ENCODE measurements around the gene PROK1. TPM values are rescaled to one million over a fixed set of nuclear protein-coding genes. Genes with fewer than 3 reads are reported as not detected.

The PROK1 gene
- polyA plus RNA-seq, 1 experiment: not detected

- no peak overlapping the region for H3K4me3 ChIP-seq (ENCODE audit: low read depth, low read length)
- no peaks in the 10 kb centered on the region for H3K9me3 ChIP-seq (ENCODE audit: control insufficient read depth, insufficient read depth, low read length)
- ChIA-PET POLR2A (no interaction called here), CTCF (interaction anchor here (1.1 to 1.4 kb wide), 2 partner anchors 41 to 222 kb away, joined by 3 read pairs; no protein-coding TSS in a partner anchor)
- peaks cover 13% of the 10 kb centered on the region for H3K27me3 ChIP-seq (ENCODE audit: control insufficient read depth, insufficient read depth, low read length)
- no peak overlapping the region for H3K27ac ChIP-seq (ENCODE audit: low read depth, low read length)
- DNase-seq (ENCODE audit: low read depth, low spot score): no peak
- TF ChIP-seq CTCF (IDR thresholded peaks at IDR 0.05; ENCODE audit: low read depth, low read length): no peak
Observed at GRCh38 chr1:110418729-110419128, 32.2 kb upstream of the PROK1 start.

GRCh38 chr1:110420023-110420662 is 30.8 kb upstream of the PROK1 start:
- ChIA-PET POLR2A (no interaction called here), CTCF (interaction anchor here (0.7 to 3.9 kb wide), 3 partner anchors 8 to 358 kb away, joined by 3 to 34 read pairs (median 15); no protein-coding TSS in a partner anchor)
- peaks cover 21% of the 10 kb centered on the region for H3K27me3 ChIP-seq (ENCODE audit: control insufficient read depth, insufficient read depth, low read length)
- no peak for TF ChIP-seq CTCF (IDR thresholded peaks at IDR 0.05; ENCODE audit: low read depth, low read length)
- H3K4me3 ChIP-seq (ENCODE audit: low read depth, low read length): no peak overlapping the region
- no peak for DNase-seq (ENCODE audit: low read depth, low spot score)
- no peaks in the 10 kb centered on the region for H3K9me3 ChIP-seq (ENCODE audit: control insufficient read depth, insufficient read depth, low read length)
- no peak overlapping the region for H3K27ac ChIP-seq (ENCODE audit: low read depth, low read length)

- ChIA-PET POLR2A (no interaction called here), CTCF (interaction anchor here (1.1 to 3.9 kb wide), 4 partner anchors 9 to 108 kb away, joined by 3 to 34 read pairs (median 10); no protein-coding TSS in a partner anchor)
- no peak overlapping the region for H3K27ac ChIP-seq (ENCODE audit: low read depth, low read length)
- H3K27me3 ChIP-seq (ENCODE audit: control insufficient read depth, insufficient read depth, low read length): peaks cover 26% of the 10 kb centered on the region
- DNase-seq (ENCODE audit: low read depth, low spot score): no peak
- TF ChIP-seq CTCF (IDR thresholded peaks at IDR 0.05; ENCODE audit: low read depth, low read length): no peak
- H3K4me3 ChIP-seq (ENCODE audit: low read depth, low read length): no peak overlapping the region
- H3K9me3 ChIP-seq (ENCODE audit: control insufficient read depth, insufficient read depth, low read length): no peaks in the 10 kb centered on the region
Observed at GRCh38 chr1:110420874-110421793, 29.8 kb upstream of the PROK1 start.

- CTCF ChIA-PET: interaction anchor here (1.4 to 2.4 kb wide), 2 partner anchors 13 to 71 kb away, joined by 5 to 15 read pairs; no protein-coding TSS in a partner anchor
- no peak for TF ChIP-seq CTCF (IDR thresholded peaks at IDR 0.05; ENCODE audit: low read depth, low read length)
- Histone ChIP-seq H3K27me3 (ENCODE audit: control insufficient read depth, insufficient read depth, low read length) (peaks cover 27% of the 10 kb centered on the region), H3K27ac (ENCODE audit: low read depth, low read length) (no peak overlapping the region), H3K9me3 (ENCODE audit: control insufficient read depth, insufficient read depth, low read length) (no peaks in the 10 kb centered on the region), H3K4me3 (ENCODE audit: low read depth, low read length) (no peak overlapping the region)
- POLR2A ChIA-PET: no interaction called here
- no peak for DNase-seq (ENCODE audit: low read depth, low spot score)
Observed at GRCh38 chr1:110424699-110425611, 26.0 kb upstream of the PROK1 start.

All from AG04450 (cell line).